AG04450 (cell line): Measurements from ENCODE around the gene SH3RF2. TPM values are rescaled to one million over a fixed set of nuclear protein-coding genes. Genes with fewer than 3 reads are reported as not detected.

Experiments used
- CTCF ChIA-PET: fragments of 300-600, 350-600 bp; formaldehyde crosslinking; extraction: SDS; loops from one replicate; lab custom pipeline; 2022; ENCODE audit warnings: antibody characterized with exemption, inconsistent platforms; lab: Charles Lee
- POLR2A ChIA-PET: fragments of 350-600 bp; formaldehyde crosslinking; extraction: SDS; loops from one replicate; lab custom pipeline; 2021; ENCODE audit warnings: antibody characterized with exemption, inconsistent platforms; lab: Yijun Ruan, JAX
- DNase-seq: peaks from one replicate; pipeline ENCODE4 v3.0.0-alpha.2; 2011; ENCODE audit warnings: low read depth, low spot score
- H3K27ac ChIP-seq: one replicate; pipeline ENCODE4 v1.5.1; 2012; ENCODE audit warnings: low read depth, low read length, control low read depth
- H3K27me3 ChIP-seq: one replicate; pipeline ENCODE4 v1.6.0; 2012; ENCODE audit warnings: low read length; ENCODE audit not compliant: control insufficient read depth, insufficient read depth
- H3K4me3 ChIP-seq: 2 replicates; pipeline ENCODE4 v1.5.1; 2011; ENCODE audit warnings: mild to moderate bottlenecking, low read depth, low read length, control low read depth
- H3K9me3 ChIP-seq: 2 replicates; pipeline ENCODE4 v1.5.1; 2012; ENCODE audit warnings: low read length; ENCODE audit not compliant: control insufficient read depth, insufficient read depth
- polyA plus RNA-seq: library from polyadenylated mRNA; depleted of rRNA; stranded (reverse); fragments of >200 nt; gene quantifications from 2 replicates; pipeline ENCODE4 v1.2.3, GENCODE V29; 2011
- TF ChIP-seq, protein P1 (sequence below): IDR thresholded peaks from 2 replicates; pipeline ENCODE4 v1.5.1; 2011; ENCODE audit warnings: low read depth, low read length, control low read depth, inconsistent platforms

Gene SH3RF2
- polyA plus RNA-seq, 1 experiment: 0.87 TPM

DNA sequence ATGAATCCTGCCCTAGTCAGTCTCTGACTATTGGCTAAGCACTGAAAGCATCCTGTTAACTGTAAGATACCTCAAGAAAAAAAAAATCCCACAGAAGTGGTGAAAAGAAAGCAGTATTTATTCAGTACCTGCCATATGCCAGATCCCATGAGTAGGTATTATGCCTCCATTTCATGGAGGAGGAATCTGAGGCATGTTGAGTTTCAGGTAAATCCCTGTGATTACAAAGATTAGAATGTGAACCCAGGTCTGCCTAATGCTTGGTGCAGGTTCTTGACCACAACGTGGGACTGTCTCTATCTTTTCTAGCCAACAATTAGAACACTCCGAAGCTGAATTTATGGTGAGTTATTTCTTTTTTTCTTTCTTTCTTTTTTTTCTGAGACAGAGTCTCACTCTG is 30.9 kb downstream of the SH3RF2 start:
- no peak overlapping the region for H3K27ac ChIP-seq
- TF ChIP-seq, protein P1, sequence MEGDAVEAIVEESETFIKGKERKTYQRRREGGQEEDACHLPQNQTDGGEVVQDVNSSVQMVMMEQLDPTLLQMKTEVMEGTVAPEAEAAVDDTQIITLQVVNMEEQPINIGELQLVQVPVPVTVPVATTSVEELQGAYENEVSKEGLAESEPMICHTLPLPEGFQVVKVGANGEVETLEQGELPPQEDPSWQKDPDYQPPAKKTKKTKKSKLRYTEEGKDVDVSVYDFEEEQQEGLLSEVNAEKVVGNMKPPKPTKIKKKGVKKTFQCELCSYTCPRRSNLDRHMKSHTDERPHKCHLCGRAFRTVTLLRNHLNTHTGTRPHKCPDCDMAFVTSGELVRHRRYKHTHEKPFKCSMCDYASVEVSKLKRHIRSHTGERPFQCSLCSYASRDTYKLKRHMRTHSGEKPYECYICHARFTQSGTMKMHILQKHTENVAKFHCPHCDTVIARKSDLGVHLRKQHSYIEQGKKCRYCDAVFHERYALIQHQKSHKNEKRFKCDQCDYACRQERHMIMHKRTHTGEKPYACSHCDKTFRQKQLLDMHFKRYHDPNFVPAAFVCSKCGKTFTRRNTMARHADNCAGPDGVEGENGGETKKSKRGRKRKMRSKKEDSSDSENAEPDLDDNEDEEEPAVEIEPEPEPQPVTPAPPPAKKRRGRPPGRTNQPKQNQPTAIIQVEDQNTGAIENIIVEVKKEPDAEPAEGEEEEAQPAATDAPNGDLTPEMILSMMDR: no peak
- no peaks in the 10 kb centered on the region for H3K9me3 ChIP-seq
- no peaks in the 10 kb centered on the region for H3K27me3 ChIP-seq
- CTCF ChIA-PET: no interaction called here
- no peak for DNase-seq
- POLR2A ChIA-PET: no interaction called here
- no peak overlapping the region for H3K4me3 ChIP-seq

DNA sequence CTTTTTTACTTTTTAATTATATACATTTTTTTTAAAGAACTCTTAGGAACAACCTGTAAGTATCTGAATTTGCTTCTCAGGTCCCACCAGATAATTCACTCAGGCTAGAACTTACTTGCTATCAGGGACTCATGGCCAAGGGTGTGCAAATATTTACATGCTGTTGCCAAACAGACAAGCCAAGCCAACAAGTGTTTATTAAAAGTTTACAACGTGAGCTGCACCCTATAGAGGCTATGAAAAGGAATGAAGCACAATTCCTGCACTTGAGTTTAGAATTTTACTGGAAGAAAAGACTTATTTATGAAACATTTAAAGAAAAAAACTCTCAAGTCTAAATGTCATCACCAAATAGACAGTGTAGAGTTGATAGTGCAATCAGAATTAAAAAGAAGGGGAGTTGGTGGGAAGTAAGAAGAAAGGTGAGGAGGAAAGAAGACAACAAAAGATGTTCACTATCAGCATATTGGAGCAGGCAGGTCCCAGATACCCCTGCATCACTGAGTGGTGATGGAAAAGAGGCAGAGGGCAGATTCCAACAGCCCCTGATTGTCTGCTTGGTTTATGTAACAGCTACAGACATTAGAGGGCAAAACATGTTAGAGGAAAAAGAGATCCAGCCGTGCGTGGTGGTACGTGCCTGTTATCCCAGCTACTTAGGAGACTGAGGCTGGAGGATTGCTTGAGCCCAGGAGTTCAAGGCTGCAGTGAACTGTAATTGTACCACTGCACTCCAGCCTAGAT is 32.8 kb downstream of the SH3RF2 start:
- Histone ChIP-seq H3K27me3 (no peaks in the 10 kb centered on the region), H3K27ac (no peak overlapping the region), H3K4me3 (no peak overlapping the region), H3K9me3 (no peaks in the 10 kb centered on the region)
- ChIA-PET CTCF (no interaction called here), POLR2A (no interaction called here)
- TF ChIP-seq, protein P1: no peak
- DNase-seq: no peak

DNA sequence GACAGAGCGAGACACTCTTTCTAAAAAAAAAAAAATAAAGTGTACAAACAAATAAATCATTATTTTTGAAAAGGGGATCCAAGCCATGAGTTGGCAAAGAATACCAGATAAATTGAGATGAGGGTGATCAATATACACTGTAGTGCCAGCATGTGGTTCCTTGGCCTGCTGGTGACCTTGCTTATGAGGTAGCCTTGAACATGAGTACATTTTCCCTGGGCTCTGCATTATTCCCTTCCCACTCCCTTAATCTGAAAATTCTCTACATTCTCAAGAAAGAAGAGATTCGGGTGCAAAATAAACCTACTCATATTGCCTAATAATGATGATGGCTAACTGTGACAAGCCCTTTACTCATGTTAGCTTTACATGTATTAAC is 33.3 kb downstream of the SH3RF2 start:
- Histone ChIP-seq H3K27me3 (no peaks in the 10 kb centered on the region), H3K4me3 (no peak overlapping the region), H3K9me3 (no peaks in the 10 kb centered on the region), H3K27ac (no peak overlapping the region)
- DNase-seq: no peak
- POLR2A ChIA-PET: no interaction called here
- TF ChIP-seq, protein P1: no peak
- CTCF ChIA-PET: no interaction called here

DNA sequence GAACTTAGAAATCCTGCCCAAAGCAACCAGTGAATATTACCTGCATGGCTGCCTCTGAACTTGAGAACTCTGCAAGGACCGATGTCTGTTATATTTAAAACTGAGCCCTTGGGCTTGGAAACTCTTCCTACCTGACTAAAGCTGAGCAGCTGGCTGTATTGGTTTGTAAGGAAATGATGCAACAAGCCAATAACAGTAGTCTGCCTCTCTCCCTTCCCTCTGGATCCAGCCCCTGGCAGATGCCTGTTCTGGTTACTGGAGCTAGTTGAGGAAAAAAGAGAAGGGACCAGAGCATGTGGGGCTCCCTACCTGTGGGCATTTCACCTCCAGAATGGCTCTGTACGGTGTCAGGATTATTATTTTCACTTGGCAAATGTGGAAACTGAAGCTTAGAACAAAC is 34.7 kb downstream of the SH3RF2 start:
- TF ChIP-seq, protein P1: no peak
- no peak for DNase-seq
- no peaks in the 10 kb centered on the region for H3K9me3 ChIP-seq
- H3K4me3 ChIP-seq: no peak overlapping the region
- POLR2A ChIA-PET: no interaction called here
- no peaks in the 10 kb centered on the region for H3K27me3 ChIP-seq
- CTCF ChIA-PET: no interaction called here
- no peak overlapping the region for H3K27ac ChIP-seq

DNA sequence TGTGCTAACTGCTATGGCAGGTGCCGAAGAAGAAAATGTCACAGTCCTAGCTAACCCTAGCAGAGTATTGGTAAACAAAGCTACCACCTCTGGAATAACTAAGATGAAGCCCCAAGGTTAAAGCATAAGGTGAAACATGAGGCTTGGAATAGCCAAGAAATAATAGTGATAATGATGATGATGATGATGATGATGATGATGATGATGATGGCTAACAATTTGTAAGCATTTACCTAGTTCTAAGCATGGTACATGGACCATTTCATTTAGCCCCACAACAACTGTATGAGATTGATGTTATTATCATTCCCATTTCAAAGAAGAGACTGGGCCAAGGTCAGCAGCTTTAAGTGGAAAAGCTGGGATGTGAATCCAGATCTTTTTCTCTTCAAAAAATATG is 35.3 kb downstream of the SH3RF2 start:
- Histone ChIP-seq H3K27me3 (no peaks in the 10 kb centered on the region), H3K9me3 (no peaks in the 10 kb centered on the region), H3K4me3 (no peak overlapping the region), H3K27ac (no peak overlapping the region)
- TF ChIP-seq, protein P1: no peak
- POLR2A ChIA-PET: no interaction called here
- no peak for DNase-seq
- CTCF ChIA-PET: no interaction called here
